Activated effector memory CD4-positive, alpha-beta T cell treated with Interleukin-2 at 50 U/mL for 16 hours (primary cell): Measurements from ENCODE around the gene SLTM.
"Not testable (repeated sequence)": the region's sequence is repeated elsewhere in the genome, so short reads cannot be mapped to it uniquely, and the experiment has no call there.

Experiments
- DNase-seq: peaks from one replicate; pipeline ENCODE4 v3.0.0-alpha.2; 2020

Gene SLTM

DNA sequence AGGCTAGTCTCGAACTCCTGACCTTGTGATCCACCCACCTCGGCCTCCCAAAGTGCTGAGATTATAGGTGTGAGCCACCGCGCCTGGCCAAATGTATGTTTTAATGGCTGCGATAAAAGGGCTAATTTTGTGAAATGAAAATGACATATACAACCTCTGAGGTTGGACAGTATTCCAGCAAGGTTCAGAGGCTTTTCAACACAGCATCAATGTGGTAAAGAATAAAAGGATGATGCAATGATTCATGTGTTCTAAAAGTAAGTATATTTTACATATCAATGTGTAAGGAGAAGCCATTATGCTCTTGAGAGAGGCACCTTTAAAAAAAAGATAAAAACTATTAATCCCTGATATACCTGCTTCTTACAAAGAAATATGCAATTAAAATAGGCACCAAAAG lies 6.7 kb downstream of the SLTM start:
- no peak for DNase-seq

DNA sequence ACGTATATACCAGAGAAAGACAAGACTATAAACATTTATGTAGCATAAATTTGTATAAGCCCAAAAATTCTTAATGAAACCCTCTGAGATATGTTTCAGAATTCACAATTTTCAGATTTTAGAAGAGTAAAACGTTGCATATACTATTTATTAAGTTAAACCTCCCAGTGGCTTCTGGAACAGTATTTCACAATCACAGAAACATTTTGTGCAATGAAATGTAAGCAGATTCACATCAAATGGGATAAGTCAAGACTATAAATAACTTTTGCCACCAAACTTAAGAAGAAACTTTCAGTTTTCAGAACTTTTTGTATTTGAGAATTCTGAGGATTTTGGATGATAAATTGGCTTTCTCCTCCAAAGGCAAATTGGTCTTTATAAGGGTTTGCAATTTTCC lies 9.2 kb downstream of the SLTM start:
- no peak for DNase-seq

DNA sequence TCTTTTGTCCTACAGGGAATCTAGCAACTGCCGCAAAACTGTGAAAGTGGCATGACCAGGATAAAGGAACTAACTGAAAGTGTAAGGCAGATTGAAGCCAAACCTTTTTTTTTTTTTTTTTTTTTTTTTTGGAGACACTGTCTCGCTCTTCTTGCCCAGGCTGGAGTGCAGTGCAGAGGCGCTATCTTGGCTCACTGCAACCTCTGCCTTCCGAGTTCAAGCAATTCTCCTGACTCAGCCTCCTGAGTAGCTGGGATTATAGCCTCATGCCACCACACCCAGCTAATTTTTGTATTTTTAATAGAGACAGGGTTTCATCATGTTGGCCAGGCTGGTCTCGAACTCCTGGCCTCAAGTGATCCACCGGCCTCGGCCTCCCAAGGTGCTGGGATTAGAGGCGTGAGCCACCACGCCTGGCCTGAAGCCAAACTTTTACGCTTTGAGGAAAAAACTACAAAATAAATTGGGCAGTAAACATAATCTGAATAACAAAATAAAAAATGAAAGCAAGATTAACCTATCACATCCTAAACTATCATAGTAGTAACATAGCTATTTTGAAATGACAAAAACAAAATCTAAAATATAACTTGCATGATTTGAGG lies 9.7 kb downstream of the SLTM start:
- no peak for DNase-seq

DNA sequence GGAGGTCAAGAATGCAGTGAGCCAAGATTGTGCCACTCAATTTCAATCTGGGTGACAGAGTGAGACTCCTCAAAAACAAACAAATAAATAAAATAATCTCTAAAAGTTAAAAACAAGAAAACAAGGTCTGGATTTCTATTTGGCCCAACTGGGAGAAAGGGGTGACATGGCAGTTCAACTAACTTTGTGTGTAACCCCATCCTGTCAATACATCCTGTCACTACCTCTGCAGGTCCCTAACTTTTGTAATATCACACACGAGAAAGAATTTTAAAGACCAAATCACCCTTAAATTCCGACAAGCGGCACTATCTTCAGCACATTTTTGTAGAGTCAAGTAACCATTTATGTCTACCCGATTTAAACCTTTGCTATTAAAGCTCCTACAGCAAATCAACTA lies 10.2 kb downstream of the SLTM start:
- DNase-seq = no peak

DNA sequence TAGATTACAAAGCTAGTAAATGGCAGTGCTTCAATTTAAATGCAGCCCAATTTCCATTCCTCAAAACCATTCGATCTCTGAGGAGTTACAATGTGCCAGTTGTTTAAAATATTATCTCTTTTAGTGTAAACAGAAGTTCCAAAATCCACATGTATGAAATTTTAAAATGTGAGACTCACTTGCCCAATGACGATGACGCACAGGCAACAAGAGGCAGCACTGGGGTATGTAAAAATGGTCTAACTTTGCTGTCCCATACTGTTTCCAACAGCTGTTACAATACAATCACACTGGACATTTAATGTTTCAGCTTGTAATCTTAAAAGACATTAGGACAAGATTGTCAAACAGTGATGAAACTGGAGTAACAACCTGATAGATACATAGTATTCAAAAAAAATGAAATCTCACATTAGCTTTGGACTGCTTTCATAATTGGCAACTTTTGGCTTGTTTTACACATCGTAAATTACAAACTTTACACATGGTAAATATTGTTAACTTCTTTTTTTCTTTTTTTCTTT lies 12.2 kb downstream of the SLTM start:
- DNase-seq = no peak

DNA sequence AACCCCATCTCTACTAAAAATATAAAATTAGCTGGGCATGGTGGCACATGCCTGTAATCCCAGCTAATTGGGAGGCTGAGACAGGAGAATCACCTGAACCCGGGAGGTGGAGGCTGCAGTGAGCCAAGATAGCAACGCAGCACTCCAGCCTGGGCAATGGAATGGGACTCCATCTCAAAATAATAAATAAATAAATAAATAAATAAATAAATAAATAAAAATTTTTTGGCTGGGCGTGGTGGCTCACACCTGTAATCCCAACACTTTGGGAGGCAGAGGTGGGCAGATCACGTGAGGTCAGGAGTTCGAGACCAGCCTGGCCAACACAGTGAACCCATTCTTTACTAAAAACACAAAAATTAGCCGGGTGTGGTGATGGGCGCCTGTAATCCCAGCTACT lies 13.0 kb downstream of the SLTM start:
- not testable (repeated sequence) for DNase-seq

DNA sequence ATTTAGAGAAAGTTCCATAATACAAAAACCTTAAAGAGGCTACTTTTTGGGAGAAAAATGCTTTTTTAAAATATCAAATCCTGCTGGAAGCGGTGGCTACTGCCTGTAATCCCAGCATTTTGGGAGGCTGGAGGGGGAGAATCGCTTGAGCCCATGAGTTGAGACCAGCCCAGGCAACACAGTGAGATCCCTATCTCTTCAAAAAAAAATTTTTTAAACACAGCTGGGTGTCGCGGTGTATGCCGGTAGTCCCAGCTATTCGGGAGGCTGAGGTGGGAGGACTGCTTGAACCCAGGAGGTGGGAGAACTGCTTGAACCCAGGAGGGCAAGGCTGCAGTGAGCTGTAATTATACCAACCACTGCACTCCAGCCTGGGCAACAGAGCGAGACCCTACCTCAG lies 14.2 kb downstream of the SLTM start:
- DNase-seq = no peak

DNA sequence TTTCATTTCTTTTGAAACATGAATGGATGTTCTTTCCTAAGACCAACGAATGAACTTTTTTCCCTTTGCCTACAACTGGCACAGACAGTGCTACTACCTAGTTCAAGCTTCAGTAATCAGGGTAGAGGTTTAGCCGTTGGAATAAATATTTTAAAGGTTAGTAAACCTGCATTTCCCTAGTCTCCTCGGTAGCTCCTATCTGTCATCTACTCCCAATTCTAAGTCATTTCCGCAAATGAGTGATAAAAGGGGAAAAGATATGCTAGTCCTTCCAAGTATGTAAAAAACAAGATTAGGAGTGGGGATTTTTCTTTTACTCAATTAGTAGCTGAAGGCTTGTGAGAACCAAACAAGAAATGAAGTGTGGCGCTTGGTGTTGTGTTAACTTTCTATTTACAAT lies 15.2 kb downstream of the SLTM start:
- no peak for DNase-seq

DNA sequence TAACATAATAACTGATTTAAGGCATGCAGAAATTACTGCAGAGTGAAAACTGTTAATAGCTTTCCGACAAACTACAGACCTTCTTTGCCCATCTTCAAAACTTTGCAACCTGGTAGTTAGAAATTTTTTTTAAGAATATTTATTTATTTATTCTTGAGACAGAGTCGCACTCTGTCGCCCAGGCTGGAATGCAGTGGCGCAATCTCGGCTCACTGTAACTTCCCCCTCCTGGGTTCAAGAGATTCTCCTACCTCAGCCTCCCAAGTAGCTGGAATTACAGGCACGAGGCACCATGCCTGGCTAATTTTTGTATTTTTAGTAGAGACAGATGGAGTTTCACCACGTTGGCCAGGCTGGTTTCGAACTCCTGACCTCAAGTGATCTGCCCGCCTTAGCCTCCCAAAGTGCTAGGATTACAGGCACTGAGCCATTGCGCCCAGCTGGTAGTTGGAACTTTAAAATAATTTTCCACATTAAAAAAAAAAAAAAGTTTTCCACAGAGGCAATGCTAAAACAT lies 15.8 kb downstream of the SLTM start:
- not testable (repeated sequence) for DNase-seq

DNA sequence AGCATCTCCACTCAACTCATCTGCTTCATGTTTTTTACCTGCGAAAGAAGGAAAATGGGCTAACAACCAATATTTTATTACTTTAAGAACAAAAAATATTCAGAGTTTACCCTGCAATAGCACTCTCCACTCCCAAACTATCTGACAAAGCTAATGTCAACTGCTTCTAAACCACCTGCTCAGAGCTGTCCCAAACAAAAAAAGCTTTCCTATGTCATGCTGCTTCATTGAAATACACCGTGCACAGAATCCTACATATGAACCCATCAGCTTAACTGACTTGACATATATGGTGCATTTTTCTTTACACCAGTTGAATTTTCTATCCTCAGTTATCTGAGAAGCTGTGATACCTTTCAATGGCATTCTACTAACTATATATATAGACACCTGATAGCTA lies 16.5 kb downstream of the SLTM start:
- no peak for DNase-seq

DNA sequence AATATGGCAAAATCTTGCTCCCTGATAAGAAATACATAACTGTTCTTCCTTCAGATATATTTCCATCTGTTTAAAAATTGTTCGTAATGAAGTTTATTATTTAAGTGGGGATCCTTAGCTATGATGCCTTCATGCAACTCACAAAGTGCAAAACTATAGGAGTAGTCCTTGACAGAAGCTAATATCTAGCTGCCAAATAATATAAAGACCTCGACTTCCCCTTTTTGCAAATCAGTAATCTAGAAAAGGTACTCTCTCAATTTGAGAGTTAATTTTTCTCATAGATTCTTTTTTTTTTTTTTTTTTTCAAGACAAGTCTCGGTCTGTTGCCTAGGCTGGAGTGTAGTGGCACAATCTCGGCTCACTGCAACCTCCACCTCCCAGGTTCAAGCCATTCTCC lies 23.0 kb downstream of the SLTM start:
- DNase-seq = no peak

DNA sequence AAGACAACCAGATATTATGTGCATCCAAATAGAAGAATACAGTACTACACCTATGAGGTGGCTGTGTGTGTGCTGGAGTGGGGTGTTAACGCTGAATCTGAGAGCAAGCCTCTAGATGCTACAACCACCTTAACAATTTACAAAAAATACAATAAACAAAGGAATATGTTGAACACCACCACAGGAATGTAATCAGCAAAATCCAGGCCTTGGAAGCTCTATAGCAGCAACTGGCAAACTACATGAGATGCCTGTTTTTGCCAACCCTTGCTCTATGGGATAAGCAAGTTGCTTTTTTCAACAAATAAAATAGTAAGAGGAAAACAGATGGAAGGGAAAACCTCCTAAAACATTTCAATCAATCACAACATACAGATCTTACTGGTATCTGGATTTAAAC lies 23.9 kb downstream of the SLTM start:
- DNase-seq = no peak

DNA sequence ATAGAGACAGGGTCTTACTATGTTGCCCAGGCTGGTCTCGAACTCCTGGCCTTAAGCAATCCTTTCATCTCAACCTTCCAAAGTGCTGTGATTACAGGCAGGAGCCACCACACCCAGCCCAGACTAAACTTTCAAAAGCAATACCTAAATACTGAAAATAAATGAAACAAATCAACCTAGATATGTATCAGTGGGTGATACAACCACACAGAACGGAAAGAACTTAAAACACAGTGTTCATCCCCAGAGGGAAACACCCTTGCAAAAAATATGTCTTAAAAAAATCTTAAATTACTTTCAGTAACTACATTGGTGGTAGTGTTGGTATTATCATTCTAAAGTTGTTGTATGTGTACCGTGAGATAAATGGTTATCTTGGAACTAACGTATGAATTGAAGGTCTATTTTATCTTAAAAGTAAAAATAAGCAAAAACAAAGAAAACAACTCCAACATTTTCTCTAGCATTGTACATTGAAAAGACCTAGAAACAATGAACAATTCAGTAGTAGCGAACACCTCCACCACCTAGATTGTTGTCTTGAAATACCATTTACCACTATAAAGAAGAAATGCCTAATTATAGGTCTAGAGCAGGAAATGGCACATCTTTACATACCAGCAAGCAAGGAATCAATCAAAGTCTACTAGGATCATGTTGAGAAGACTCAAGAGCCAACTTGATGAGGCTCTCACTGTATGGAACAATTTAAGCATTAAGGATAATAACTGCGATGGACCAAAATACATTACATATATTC lies 24.7 kb downstream of the SLTM start:
- DNase-seq = no peak

DNA sequence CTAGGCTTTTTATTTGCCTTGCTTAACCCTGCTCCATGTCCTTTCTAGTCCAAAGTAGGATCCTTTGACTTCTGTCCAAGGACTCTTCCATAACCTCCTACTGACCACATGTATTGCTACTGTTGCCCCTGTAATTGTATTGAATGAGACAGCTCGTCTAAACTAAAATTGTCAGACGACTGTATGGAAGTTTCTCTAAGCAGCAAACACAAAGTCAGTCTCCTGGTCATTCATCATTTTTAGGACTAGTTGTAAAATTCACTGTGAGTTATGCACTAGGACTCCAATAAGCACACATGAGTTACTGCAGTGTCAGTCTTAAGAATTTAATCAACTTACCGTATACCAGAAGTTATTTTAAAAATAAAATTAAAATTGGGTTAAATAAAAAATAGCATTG lies 32.8 kb downstream of the SLTM start:
- DNase-seq = no peak

DNA sequence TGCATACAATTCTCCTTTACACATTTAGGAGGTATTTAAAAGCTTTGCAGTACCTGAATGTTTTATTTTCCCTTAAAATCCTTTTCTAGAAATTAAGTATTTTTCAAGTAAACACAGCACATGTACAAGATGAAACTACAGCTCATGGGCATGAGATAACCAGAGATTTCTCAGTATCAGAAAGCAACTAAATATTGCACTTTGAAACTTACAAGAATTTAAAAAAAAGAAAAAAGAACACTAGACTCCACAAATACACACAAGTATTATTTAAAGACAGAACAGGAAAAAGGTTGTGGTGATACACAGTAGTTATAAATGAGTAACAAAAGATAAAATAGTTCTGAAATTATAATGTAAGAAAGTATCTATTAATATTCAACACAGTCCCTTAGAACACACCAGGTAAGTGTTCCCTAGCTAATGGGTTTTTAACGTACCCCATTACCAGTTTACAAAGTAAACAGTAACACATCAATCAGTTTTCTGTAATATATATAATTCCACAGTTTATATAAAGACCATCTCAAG lies 35.3 kb downstream of the SLTM start:
- DNase-seq = no peak

DNA sequence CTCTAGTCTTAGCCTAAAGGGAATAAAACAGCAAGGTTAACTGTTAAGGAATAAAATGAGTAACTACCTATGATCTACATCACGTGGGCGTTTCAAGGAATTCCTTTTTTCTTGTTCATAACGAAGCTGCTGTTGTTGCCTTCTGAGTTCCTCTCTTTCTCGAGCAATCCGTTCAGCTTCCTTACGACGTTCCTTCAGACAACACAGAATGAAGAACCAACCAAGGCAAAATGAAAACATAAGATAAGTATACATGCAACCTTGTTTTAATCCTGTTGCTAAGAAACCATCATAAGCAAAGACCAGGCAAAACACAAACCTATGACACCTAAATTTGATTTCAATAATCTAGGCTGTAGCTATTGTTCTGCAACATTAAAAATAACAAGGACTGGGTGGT lies 44.1 kb downstream of the SLTM start:
- no peak for DNase-seq

DNA sequence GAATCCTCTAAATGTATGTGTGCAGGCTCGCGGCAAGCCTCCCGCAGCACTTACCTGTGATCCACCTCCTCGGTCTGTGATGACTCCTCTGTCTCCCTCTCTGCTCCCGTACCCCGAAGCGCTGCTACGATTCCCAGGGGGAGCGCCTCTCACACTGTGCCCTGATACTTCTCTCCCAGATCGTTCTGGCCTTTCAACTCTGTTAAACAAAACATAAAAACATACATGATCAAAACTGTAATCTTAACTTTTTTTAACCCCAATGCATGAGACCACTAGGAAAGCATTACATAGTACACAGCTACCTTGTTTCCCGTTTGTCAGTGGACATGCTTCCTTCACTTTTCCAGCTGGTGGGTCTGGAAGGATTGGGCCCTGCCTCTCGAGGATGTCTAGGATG lies 46.6 kb downstream of the SLTM start:
- no peak for DNase-seq

DNA sequence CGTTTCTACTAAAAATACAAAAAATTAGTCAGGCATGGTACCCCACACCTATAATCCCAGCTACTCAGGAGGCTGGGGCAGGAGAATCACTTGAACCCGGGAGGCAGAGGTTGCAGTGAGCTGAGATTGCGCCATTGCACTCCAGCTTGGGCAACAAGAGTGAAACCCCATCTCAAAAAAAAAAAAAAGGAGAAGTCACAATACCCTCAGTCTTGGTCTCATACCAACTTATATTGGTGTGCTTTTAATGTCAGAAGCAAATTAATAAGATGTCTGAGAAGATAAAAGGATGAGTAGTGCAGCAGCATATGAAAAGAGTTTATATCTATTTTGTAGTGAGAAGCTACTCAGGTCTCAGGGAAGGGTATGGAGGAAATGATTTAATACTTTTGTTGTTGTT lies 49.6 kb downstream of the SLTM start:
- DNase-seq = not testable (repeated sequence)

DNA sequence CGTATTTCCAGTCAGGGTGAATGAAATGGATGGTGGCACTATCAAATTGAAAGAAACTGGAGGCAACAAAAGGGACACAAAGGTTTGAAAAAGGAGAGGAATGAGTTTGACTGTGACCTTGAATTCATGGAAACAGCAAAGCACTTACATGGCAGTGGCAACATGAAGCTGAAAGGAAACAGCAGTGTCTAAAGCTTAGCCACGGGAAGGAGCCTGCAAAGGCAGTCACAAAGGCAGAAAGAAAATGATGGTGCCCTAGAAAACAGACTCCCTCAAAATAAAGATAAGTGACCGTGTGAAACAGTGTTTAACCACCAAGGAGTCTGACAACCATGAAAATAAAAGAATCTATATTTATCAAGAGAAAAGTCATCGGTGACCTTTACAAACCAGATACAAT lies 51.2 kb downstream of the SLTM start:
- no peak for DNase-seq

DNA sequence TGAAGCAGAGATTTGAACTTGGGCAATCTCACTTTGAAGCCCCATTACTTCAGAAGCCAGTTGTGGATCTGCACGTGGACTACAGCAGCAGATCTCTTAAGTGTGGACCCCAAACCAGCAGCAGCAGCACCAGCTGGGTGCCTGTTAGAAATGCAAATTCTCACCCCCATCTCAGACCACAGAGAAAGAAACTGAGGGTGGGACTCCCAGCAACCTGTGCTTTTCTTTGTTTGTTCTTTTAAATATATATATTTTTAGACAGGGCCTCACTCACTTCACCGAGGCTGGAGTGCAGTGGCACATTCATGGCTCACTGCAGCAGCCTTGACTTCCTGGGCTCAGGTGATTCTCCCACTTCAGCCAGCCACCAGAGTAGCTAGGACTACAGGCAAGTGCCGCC lies 53.2 kb downstream of the SLTM start:
- DNase-seq = no peak

DNA sequence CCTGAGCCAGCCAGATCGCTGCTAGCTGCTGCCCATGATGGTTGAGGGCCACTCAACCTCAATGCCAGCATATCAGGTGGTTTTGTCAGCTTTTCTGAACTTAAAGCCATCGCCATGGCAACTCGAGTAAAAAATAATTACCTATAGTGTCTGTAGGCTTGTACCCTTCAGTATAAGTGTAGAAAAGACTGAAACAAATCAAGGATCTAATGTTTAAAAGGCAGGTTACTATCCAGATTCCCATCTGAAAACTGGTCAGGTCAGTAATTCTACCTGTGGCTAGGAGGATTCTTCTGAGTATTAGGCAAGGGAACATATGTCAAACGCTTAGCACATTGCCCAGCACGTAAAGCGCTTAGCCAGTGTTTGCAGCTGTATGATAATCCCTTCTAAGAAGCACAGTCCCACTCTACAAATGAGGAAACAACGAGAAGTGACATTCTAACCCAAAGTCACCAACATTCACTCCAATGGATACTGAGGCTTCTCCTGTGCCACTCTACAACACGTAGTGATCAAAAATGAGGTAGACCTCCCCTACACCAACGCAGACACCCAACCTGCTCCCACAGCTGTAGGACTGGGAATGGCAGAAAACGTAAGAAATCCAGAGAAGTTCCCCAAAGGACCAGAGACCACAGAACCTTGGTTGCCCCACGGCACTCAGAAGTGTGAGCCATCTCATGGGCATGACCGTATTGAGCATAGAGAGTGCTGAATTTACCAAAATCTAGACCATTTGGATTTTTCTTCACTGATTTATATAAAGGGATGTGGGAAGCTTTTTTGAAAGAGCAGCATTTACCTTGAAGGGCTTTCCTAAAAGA lies 55.3 kb downstream of the SLTM start:
- DNase-seq = no peak

DNA sequence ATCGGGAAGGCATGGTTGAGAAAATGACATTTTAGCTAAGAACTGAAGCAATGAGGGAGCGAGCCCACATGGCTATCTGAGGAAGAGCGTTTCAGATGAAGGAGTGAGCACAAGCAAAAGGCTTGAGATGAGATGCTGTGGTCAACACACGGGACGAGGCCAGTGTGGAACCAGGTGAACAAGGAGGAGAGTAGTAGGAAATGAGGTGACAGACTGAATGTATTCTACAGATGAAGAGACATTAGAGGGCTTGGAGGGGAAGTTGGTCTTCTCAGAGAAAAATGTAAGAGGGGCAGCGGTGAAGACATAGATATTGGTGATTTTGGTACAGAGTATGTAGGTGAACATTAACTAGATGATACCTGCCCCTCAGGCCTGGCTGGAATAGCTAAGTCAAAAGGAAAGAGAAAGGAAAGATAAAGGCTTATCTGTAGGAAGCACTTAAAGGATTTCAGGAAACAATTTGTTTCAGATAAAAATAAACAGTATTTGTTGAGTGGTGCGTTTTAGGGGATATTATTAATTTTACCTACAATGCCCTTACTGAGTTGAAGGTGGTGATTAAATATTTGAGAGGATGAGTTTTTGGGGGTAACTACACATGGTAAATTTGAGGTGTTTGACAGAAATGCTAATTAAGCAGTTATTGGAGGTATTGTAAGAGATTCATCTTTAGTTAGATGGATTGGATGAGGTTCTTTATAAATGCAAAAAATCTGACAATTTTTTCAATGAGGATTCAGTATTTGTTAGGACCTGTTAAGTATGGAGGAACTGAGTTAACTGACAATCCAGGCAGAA lies 57.0 kb downstream of the SLTM start:
- no peak for DNase-seq

DNA sequence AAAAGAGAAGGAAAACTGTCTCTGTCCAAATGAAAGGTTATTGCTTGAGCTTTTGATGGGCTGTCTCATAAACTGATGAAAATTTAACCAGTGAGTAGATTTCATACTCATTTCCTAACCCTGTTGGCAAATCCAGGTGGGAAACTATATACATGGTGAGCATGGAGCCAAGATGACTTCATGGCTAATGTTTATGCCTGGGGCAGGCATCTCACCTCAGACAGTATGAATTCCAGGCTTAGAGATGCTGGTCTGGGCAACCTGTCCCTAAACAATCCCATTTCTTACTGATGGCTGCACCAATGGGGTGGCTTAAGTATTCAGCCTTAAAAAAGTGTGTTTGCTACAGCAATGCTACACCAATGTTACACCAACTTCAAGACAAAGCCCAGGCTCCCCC lies 58.1 kb downstream of the SLTM start:
- no peak for DNase-seq
